ENCODE measurements around the gene CCDC82. TPM values are rescaled to one million over a fixed set of nuclear protein-coding genes. Genes with fewer than 3 reads are reported as not detected.

Gene CCDC82
- polyA plus RNA-seq, 2 of the 4 experiments (the other 2 are of a cell fraction) = 17.6 to 27.6 TPM

- 4% methylated on average over 3 of the region's 3 CpGs for WGBS (ENCODE audit: missing lambda C conversion rate)
- Histone ChIP-seq H3K9me3 (no peaks in the 10 kb centered on the region), H3K4me3 (peak overlapping the region; percentile 31; the same call in 2 of the 3 replicates), H3K4me1 (peaks cover 74% of the 10 kb centered on the region), H3K27ac (peak overlapping the region; percentile 81 to 92), H3K4me2 (peak overlapping the region; percentile 82)
- DNase-seq (ENCODE audit: low read depth in 1 of 2, low spot score in 1 of 2) = peak; percentile 38 to 63
- peak; percentile 71 to 83 for ATAC-seq
- ChIA-PET POLR2A (interaction anchor here (0.5 to 2.2 kb wide), 7 partner anchors 28 to 518 kb away, joined by 3 to 13 read pairs (median 4); partner anchors contain the start of genes FAM76B and MAML2), CTCF (interaction anchor here (4.5 kb wide), 1 partner anchor 35 kb away, joined by 25 read pairs; the partner anchor contains the start of gene MAML2)
- no peak for TF ChIP-seq FOSB (CRISPR knock-in tag; IDR thresholded peaks at IDR 0.05)
- TF ChIP-seq JUN (IDR thresholded peaks at IDR 0.05) = peak in 1 of 2 experiments; percentile 17; a peak in 1 of 5 replicates
- 0 out of 2 replicates have a peak, but pooled peaks have one; percentile 20 for TF ChIP-seq FOSL2 (IDR thresholded peaks at IDR 0.05)
- peak; percentile 80 for TF ChIP-seq FOSL2 (CRISPR knock-in tag; IDR thresholded peaks at IDR 0.05)
- peak; percentile 36; the same call in 1 of the 2 replicates for TF ChIP-seq MAX (IDR thresholded peaks at IDR 0.05)
- no peak for FAIRE-seq
Observed at GRCh38 chr11:96307776-96308140, 82.0 kb downstream of the CCDC82 start.

GRCh38 chr11:96306933-96307775, 82.6 kb downstream of the CCDC82 start:
- POLR2A ChIA-PET = interaction anchor here (0.5 to 2.2 kb wide), 8 partner anchors 27 to 517 kb away, joined by 3 to 13 read pairs (median 6); partner anchors contain the start of genes FAM76B and MAML2
- Histone ChIP-seq H3K4me1 (peaks cover 74% of the 10 kb centered on the region), H3K4me2 (peak overlapping the region; percentile 82), H3K4me3 (peak overlapping the region; percentile 31), H3K27ac (peak overlapping the region; percentile 81 to 92), H3K9me3 (no peaks in the 10 kb centered on the region)
- DNase-seq (ENCODE audit: low read depth in 1 of 2, low spot score in 1 of 2) (peak; percentile 67 to 94), ATAC-seq (peak; percentile 92 to 96), FAIRE-seq (no peak)
- TF ChIP-seq RFX5 (IDR thresholded peaks at IDR 0.05) = peak; percentile 95
- TF ChIP-seq HDAC2 (IDR thresholded peaks at IDR 0.05) = no peak
- no peak for TF ChIP-seq NR3C1 (IDR thresholded peaks at IDR 0.05)
- TF ChIP-seq HEYL (CRISPR knock-in tag; IDR thresholded peaks at IDR 0.05) = no peak
- TF ChIP-seq MAX (IDR thresholded peaks at IDR 0.05) = peak; percentile 34; the same call in 1 of the 2 replicates
- TF ChIP-seq CHD4 (IDR thresholded peaks at IDR 0.05; ENCODE audit: borderline replicate concordance) = no peak
- TF ChIP-seq MAFK (IDR thresholded peaks at IDR 0.05; ENCODE audit: partially characterized antibody) = peak; percentile 66
- TF ChIP-seq ATOH8 (CRISPR knock-in tag; IDR thresholded peaks at IDR 0.05; ENCODE audit: low read depth) = no peak
- TF ChIP-seq NPAS2 (CRISPR knock-in tag; IDR thresholded peaks at IDR 0.05; ENCODE audit: borderline replicate concordance) = no peak
- TF ChIP-seq PHF8 (IDR thresholded peaks at IDR 0.05; ENCODE audit: borderline replicate concordance, low read depth) = no peak
- no peak for TF ChIP-seq ESRRA (IDR thresholded peaks at IDR 0.05; ENCODE audit: borderline replicate concordance, low read length)
- TF ChIP-seq REST (IDR thresholded peaks at IDR 0.05) = no peak
- CTCF ChIA-PET = interaction anchor here (1.3 to 4.5 kb wide), 2 partner anchors 35 to 64 kb away, joined by 4 to 25 read pairs; partner anchors contain the start of gene MAML2
- 4% methylated on average over 8 of the region's 10 CpGs for WGBS (ENCODE audit: missing lambda C conversion rate)

All from A549 (cell line).